ENCODE measurements around the gene FOXK1. TPM values are rescaled to one million over a fixed set of nuclear protein-coding genes. Genes with fewer than 3 reads are reported as not detected.

Gene FOXK1
- polyA plus RNA-seq, 3 donors, result 0.33 to 16.8 (median 0.76) TPM

- Histone ChIP-seq H3K27me3 (ENCODE audit: control insufficient read depth in 2 of 2, insufficient read depth in 2 of 2, low read length in 2 of 2) (no peaks in the 10 kb centered on the region), H3K4me1 (ENCODE audit: control insufficient read depth in 1 of 2, insufficient read depth in 2 of 2, low read length in 2 of 2) (peaks cover 12 to 16% of the 10 kb centered on the region in 2 donors), H3K4me2 (replicated peaks; ENCODE audit: extremely low read depth, low read length, poor library complexity, severe bottlenecking) (no peak overlapping the region), H4K20me1 (ENCODE audit: insufficient read depth, low read length) (peaks cover 6% of the 10 kb centered on the region), H3K36me3 (replicated peaks in 1 of 2; ENCODE audit: control insufficient read depth in 1 of 2, insufficient read depth in 2 of 2, low read length in 2 of 2) (peaks cover 4% of the 10 kb centered on the region in 2 donors), H3K4me3 (replicated peaks in 1 of 3; ENCODE audit: low read depth in 2 of 3, low read length in 3 of 3) (no peak overlapping the region), H3K9me3 (replicated peaks in 1 of 2; ENCODE audit: control insufficient read depth in 1 of 2, insufficient read depth in 1 of 2, low read length in 2 of 2) (no peaks in the 10 kb centered on the region), H2AFZ (ENCODE audit: insufficient read depth, low read depth, low read length, poor library complexity, severe bottlenecking) (no peak overlapping the region), H3K27ac (ENCODE audit: low read depth in 1 of 2, low read length in 2 of 2) (no peak overlapping the region), H3K9ac (ENCODE audit: insufficient read depth, low read length, poor library complexity, severe bottlenecking) (no peak overlapping the region), H3K79me2 (ENCODE audit: insufficient read depth, low read length) (no peaks in the 10 kb centered on the region)
- no peak for TF ChIP-seq CTCF (IDR thresholded peaks at IDR 0.05)
- H3K4me3 Mint-ChIP-seq, result peak overlapping the region in 1 of 2 donors; percentile 31
- intact Hi-C loops (cut with micrococcal nuclease), result no loop called here
- no peak for DNase-seq
- H3K36me3 Mint-ChIP-seq, result peaks cover 3 to 4% of the 10 kb centered on the region in 2 donors
- H3K27ac Mint-ChIP-seq, result no peak overlapping the region
- H3K4me1 Mint-ChIP-seq, result peaks cover 6% of the 10 kb centered on the region
- WGBS (ENCODE audit: insufficient coverage), result 100% methylated on average over 4 of the region's 9 CpGs
- peaks cover 0 to 2% (median 1%) of the 10 kb centered on the region in 3 donors for H3K27me3 Mint-ChIP-seq (ENCODE audit: low read depth in 3 of 3)
- peaks cover 0 to 7% (median 3%) of the 10 kb centered on the region in 7 donors for H3K9me3 Mint-ChIP-seq
These were observed 114.4 kb downstream of the FOXK1 start for GRCh38 chr7:4796453-4796852.

GRCh38 chr7:4797858-4798705, 116.0 kb downstream of the FOXK1 start:
- no peak overlapping the region for H2AFZ ChIP-seq (ENCODE audit: insufficient read depth, low read depth, low read length, poor library complexity, severe bottlenecking)
- peaks cover 0 to 6% (median 0%) of the 10 kb centered on the region in 7 donors for H3K9me3 Mint-ChIP-seq

More at GRCh38 chr7:4797858-4798705, 116.0 kb downstream of the FOXK1 start:
- no peak overlapping the region for H3K27ac Mint-ChIP-seq
- peaks cover 3% of the 10 kb centered on the region for H3K4me1 Mint-ChIP-seq
- Histone ChIP-seq H3K4me1 (ENCODE audit: control insufficient read depth in 1 of 2, insufficient read depth in 2 of 2, low read length in 2 of 2) (no peaks in the 10 kb centered on the region), H3K9me3 (replicated peaks in 1 of 2; ENCODE audit: control insufficient read depth in 1 of 2, insufficient read depth in 1 of 2, low read length in 2 of 2) (no peaks in the 10 kb centered on the region), H4K20me1 (ENCODE audit: insufficient read depth, low read length) (no peaks in the 10 kb centered on the region), H3K79me2 (ENCODE audit: insufficient read depth, low read length) (no peaks in the 10 kb centered on the region), H3K9ac (ENCODE audit: insufficient read depth, low read length, poor library complexity, severe bottlenecking) (no peak overlapping the region), H3K4me3 (replicated peaks in 1 of 3; ENCODE audit: low read depth in 2 of 3, low read length in 3 of 3) (no peak overlapping the region), H3K36me3 (replicated peaks in 1 of 2; ENCODE audit: control insufficient read depth in 1 of 2, insufficient read depth in 2 of 2, low read length in 2 of 2) (no peaks in the 10 kb centered on the region), H3K27me3 (ENCODE audit: control insufficient read depth in 2 of 2, insufficient read depth in 2 of 2, low read length in 2 of 2) (no peaks in the 10 kb centered on the region), H3K27ac (ENCODE audit: low read depth in 1 of 2, low read length in 2 of 2) (no peak overlapping the region), H3K4me2 (replicated peaks; ENCODE audit: extremely low read depth, low read length, poor library complexity, severe bottlenecking) (no peak overlapping the region)
- DNase-seq, result peak; percentile 30 to 53 (median 36)
- WGBS (ENCODE audit: insufficient coverage), result 30% methylated on average over 33 of the region's 37 CpGs
- peaks cover 0 to 2% (median 1%) of the 10 kb centered on the region in 3 donors for H3K27me3 Mint-ChIP-seq (ENCODE audit: low read depth in 3 of 3)
- intact Hi-C loops (cut with micrococcal nuclease), result loop anchor here (2.0 kb wide), 1 partner anchor 287 kb away; no protein-coding TSS in a partner anchor
- H3K36me3 Mint-ChIP-seq, result no peaks in the 10 kb centered on the region
- no peak overlapping the region for H3K4me3 Mint-ChIP-seq
- peak; percentile 98 for TF ChIP-seq CTCF (IDR thresholded peaks at IDR 0.05)
